ENCODE results near the gene ARHGAP9. TPM values are rescaled to one million over a fixed set of nuclear protein-coding genes. Genes with fewer than 3 reads are reported as not detected.

Gene ARHGAP9
- total and polyA plus RNA-seq, 2 of the 4 experiments (the other 2 are of a cell fraction), result 0.18 to 0.79 TPM

DNA sequence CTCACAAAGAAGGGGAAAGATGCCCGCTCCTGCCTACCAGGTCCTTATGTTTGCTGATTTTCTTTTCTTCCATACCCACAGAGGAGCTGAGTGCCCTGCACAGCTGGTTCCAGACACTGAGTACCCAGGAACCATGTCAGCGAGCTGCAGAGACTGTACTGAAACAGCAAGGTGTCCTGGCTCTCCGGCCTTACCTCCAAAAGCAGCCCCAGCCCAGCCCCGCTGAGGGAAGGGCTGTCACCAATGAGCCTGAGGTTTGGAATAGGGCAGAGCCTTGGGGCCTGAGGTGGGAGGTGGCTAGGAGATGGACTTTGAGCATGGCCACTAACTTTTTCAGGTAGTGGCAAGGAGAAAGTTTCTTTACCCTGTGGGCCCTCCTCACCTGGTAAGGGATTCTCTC lies 10.5 kb upstream of the ARHGAP9 start:
- no peak overlapping the region for H4K5ac ChIP-seq (ENCODE audit: low read depth, low read length)
- H4K8ac ChIP-seq (ENCODE audit: low read depth in 2 of 2, low read length in 2 of 2), result no peak overlapping the region
- H2AFZ ChIP-seq (replicated peaks; ENCODE audit: low read length, poor library complexity), result no peak overlapping the region
- no peak overlapping the region for H3K23ac ChIP-seq (ENCODE audit: low read depth, low read length)
- peaks cover 31% of the 10 kb centered on the region for H3K36me3 ChIP-seq (ENCODE audit: control insufficient read depth, insufficient read depth, low read length)
- H4K20me1 ChIP-seq (ENCODE audit: insufficient read depth, low read length), result peaks cover 23% of the 10 kb centered on the region; the same call in 1 of the 2 replicates
- H3K9ac ChIP-seq (ENCODE audit: low read depth, low read length), result no peak overlapping the region
- no peak overlapping the region for H3K18ac ChIP-seq (ENCODE audit: low read depth, low read length)
- peaks cover 6% of the 10 kb centered on the region for H3K4me1 ChIP-seq (ENCODE audit: control insufficient read depth, insufficient read depth, low read length)
- no peak overlapping the region for H2BK20ac ChIP-seq (ENCODE audit: low read depth, low read length)
- no TSS peak for BruUV-seq (replicated peaks)
- intact Hi-C loops (cut with micrococcal nuclease), result no loop called here
- H2BK15ac ChIP-seq (ENCODE audit: low read depth, low read length), result no peak overlapping the region
- H2BK120ac ChIP-seq (ENCODE audit: low read depth, low read length), result no peak overlapping the region
- H3K56ac ChIP-seq (ENCODE audit: extremely low read depth, insufficient read depth, low read length), result no peak overlapping the region
- no peaks in the 10 kb centered on the region for H3K9me3 ChIP-seq (ENCODE audit: control insufficient read depth, insufficient read depth, low read length)
- no peak overlapping the region for H3K4ac ChIP-seq (ENCODE audit: low read depth, low read length)
- POLR2A ChIA-PET (ENCODE audit: unreplicated experiment), result no interaction called here
- peaks cover 15% of the 10 kb centered on the region for H3K9me1 ChIP-seq (ENCODE audit: insufficient read depth, low read length)
- H2AK9ac ChIP-seq (replicated peaks; ENCODE audit: low read depth, low read length, poor library complexity), result no peak overlapping the region
- no peak overlapping the region for H2BK5ac ChIP-seq (ENCODE audit: low read depth, low read length, poor library complexity, severe bottlenecking)
- DNase-seq, result no peak
- no peak overlapping the region for H3K4me2 ChIP-seq (ENCODE audit: low read depth, low read length)
- TF ChIP-seq POLR2A (IDR thresholded peaks at IDR 0.05; ENCODE audit: low read depth, low read length), result no peak
- no peak for TF ChIP-seq CEBPB (IDR thresholded peaks at IDR 0.05; ENCODE audit: low read depth, low read length)
- TF ChIP-seq CHD1 (IDR thresholded peaks at IDR 0.05; ENCODE audit: low read depth, low read length), result no peak
- no peak for TF ChIP-seq MAZ (IDR thresholded peaks at IDR 0.05; ENCODE audit: borderline replicate concordance, low read depth, low read length)
- no peak for TF ChIP-seq BHLHE40 (IDR thresholded peaks at IDR 0.05; ENCODE audit: low read depth, low read length)
- TF ChIP-seq, protein P1, sequence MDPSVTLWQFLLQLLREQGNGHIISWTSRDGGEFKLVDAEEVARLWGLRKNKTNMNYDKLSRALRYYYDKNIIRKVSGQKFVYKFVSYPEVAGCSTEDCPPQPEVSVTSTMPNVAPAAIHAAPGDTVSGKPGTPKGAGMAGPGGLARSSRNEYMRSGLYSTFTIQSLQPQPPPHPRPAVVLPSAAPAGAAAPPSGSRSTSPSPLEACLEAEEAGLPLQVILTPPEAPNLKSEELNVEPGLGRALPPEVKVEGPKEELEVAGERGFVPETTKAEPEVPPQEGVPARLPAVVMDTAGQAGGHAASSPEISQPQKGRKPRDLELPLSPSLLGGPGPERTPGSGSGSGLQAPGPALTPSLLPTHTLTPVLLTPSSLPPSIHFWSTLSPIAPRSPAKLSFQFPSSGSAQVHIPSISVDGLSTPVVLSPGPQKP (IDR thresholded peaks at IDR 0.05; ENCODE audit: borderline replicate concordance, low read depth, low read length), result no peak
- no peak for TF ChIP-seq MAFK (IDR thresholded peaks at IDR 0.05; ENCODE audit: low read depth, low read length)
- no peak for TF ChIP-seq SMC3 (IDR thresholded peaks at IDR 0.05; ENCODE audit: low read depth, low read length)
- TF ChIP-seq, protein P2, sequence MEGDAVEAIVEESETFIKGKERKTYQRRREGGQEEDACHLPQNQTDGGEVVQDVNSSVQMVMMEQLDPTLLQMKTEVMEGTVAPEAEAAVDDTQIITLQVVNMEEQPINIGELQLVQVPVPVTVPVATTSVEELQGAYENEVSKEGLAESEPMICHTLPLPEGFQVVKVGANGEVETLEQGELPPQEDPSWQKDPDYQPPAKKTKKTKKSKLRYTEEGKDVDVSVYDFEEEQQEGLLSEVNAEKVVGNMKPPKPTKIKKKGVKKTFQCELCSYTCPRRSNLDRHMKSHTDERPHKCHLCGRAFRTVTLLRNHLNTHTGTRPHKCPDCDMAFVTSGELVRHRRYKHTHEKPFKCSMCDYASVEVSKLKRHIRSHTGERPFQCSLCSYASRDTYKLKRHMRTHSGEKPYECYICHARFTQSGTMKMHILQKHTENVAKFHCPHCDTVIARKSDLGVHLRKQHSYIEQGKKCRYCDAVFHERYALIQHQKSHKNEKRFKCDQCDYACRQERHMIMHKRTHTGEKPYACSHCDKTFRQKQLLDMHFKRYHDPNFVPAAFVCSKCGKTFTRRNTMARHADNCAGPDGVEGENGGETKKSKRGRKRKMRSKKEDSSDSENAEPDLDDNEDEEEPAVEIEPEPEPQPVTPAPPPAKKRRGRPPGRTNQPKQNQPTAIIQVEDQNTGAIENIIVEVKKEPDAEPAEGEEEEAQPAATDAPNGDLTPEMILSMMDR (conservative IDR thresholded peaks at IDR 0.05; ENCODE audit: low read depth, low read length), result no peak
- TF ChIP-seq RCOR1 (IDR thresholded peaks at IDR 0.05; ENCODE audit: insufficient replicate concordance, low read length), result no peak
- no peaks in the 10 kb centered on the region for H3K27me3 ChIP-seq (ENCODE audit: control insufficient read depth, insufficient read depth, low read length)
- in situ Hi-C loops (cut with MboI; ENCODE audit: low sequenced_read_pairs), result no loop called here
- CTCF ChIA-PET, result no interaction called here
- no peak overlapping the region for H3K4me3 ChIP-seq (ENCODE audit: insufficient read depth, low read depth, low read length)
- H3K27ac ChIP-seq (ENCODE audit: insufficient read depth, low read length), result no peak overlapping the region
- no peak for ATAC-seq (ENCODE audit: low read depth)
- no peak overlapping the region for H4K91ac ChIP-seq (ENCODE audit: insufficient read depth, low read depth, low read length)
- 86% methylated on average over 1 of the region's 4 CpGs; no CpG with 5 or more reads in 1 of the 2 experiments for WGBS, 2 experiments (ENCODE audit: extremely low coverage in 2 of 2, insufficient read length in 1 of 2)
- H2AK5ac ChIP-seq (ENCODE audit: low read depth, low read length), result no peak overlapping the region
- no peak overlapping the region for H3K14ac ChIP-seq (replicated peaks; ENCODE audit: low read depth, low read length)
- dilution Hi-C loops (cut with HindIII; ENCODE audit: low sequenced_read_pairs, unreplicated experiment), result no loop called here
- H3K79me1 ChIP-seq (ENCODE audit: low read depth in 1 of 2, low read length in 2 of 2), result peaks cover 33 to 51% of the 10 kb centered on the region in 2 experiments
